GM18907 (cell line): ENCODE results near the gene RASSF8.

Experiments used
- ATAC-seq: cut with Tn5 transposase; IDR thresholded peaks from one replicate; pipeline ENCODE4 v1.9.1; 2021; ENCODE audit warnings: mild to moderate bottlenecking, moderate library complexity; ENCODE audit not compliant: unreplicated experiment

Gene RASSF8

GRCh38 chr12:26026713-26027112, 68.2 kb downstream of the RASSF8 start:
- no peak for ATAC-seq

- ATAC-seq = no peak
Measured at GRCh38 chr12:26027401-26027800, 68.9 kb downstream of the RASSF8 start.

- no peak for ATAC-seq
Measured at GRCh38 chr12:26028953-26029735, 70.7 kb downstream of the RASSF8 start.

- no peak for ATAC-seq
Measured at GRCh38 chr12:26029736-26030022, 71.2 kb downstream of the RASSF8 start.

GRCh38 chr12:26030371-26030770, 71.9 kb downstream of the RASSF8 start:
- ATAC-seq = no peak

- no peak for ATAC-seq
Measured at GRCh38 chr12:26031318-26031717, 72.8 kb downstream of the RASSF8 start.

GRCh38 chr12:26031827-26032226, 73.3 kb downstream of the RASSF8 start:
- ATAC-seq = no peak

- ATAC-seq = no peak
Measured at GRCh38 chr12:26032290-26032689, 73.8 kb downstream of the RASSF8 start.

- no peak for ATAC-seq
Measured at GRCh38 chr12:26032719-26033241, 74.3 kb downstream of the RASSF8 start.

GRCh38 chr12:26034371-26035142, 76.1 kb downstream of the RASSF8 start:
- no peak for ATAC-seq

- ATAC-seq = no peak
Measured at GRCh38 chr12:26036877-26037276, 78.4 kb downstream of the RASSF8 start.

GRCh38 chr12:26037615-26038220, 79.2 kb downstream of the RASSF8 start:
- ATAC-seq = no peak

GRCh38 chr12:26042645-26043044, 84.2 kb downstream of the RASSF8 start:
- no peak for ATAC-seq

- ATAC-seq = no peak
Measured at GRCh38 chr12:26043135-26044006, 84.9 kb downstream of the RASSF8 start.

- ATAC-seq = no peak
Measured at GRCh38 chr12:26044007-26044394, 85.5 kb downstream of the RASSF8 start.

GRCh38 chr12:26044592-26044991, 86.1 kb downstream of the RASSF8 start:
- no peak for ATAC-seq

GRCh38 chr12:26046203-26046602, 87.7 kb downstream of the RASSF8 start:
- ATAC-seq = no peak

GRCh38 chr12:26046906-26047305, 88.4 kb downstream of the RASSF8 start:
- ATAC-seq = no peak

GRCh38 chr12:26047401-26048226, 89.1 kb downstream of the RASSF8 start:
- no peak for ATAC-seq

- no peak for ATAC-seq
Measured at GRCh38 chr12:26052652-26053051, 94.2 kb downstream of the RASSF8 start.
